ENCODE data around the gene HMCN2.

Gene HMCN2

GRCh38 chr9:130427326-130427725, 161.8 kb downstream of the HMCN2 start:
- TF ChIP-seq CTCF (IDR thresholded peaks at IDR 0.05; ENCODE audit: low read depth, low read length) = no peak
- H3K4me3 ChIP-seq (ENCODE audit: low read depth, low read length) = no peak overlapping the region
- in situ Hi-C loops (cut with HindIII; ENCODE audit: low sequenced_read_pairs) = no loop called here
- DNase-seq (ENCODE audit: low read depth, low spot score) = no peak

GRCh38 chr9:130428086-130428665, 162.6 kb downstream of the HMCN2 start:
- in situ Hi-C loops (cut with HindIII; ENCODE audit: low sequenced_read_pairs) = no loop called here
- TF ChIP-seq CTCF (IDR thresholded peaks at IDR 0.05; ENCODE audit: low read depth, low read length) = no peak
- no peak for DNase-seq (ENCODE audit: low read depth, low spot score)

GRCh38 chr9:130429381-130429780, 163.8 kb downstream of the HMCN2 start:
- no peak for TF ChIP-seq CTCF (IDR thresholded peaks at IDR 0.05; ENCODE audit: low read depth, low read length)
- no peak overlapping the region for H3K4me3 ChIP-seq (ENCODE audit: low read depth, low read length)
- in situ Hi-C loops (cut with HindIII; ENCODE audit: low sequenced_read_pairs) = no loop called here
- no peak for DNase-seq (ENCODE audit: low read depth, low spot score)

More at GRCh38 chr9:130428086-130428665, 162.6 kb downstream of the HMCN2 start:
- no peak overlapping the region for H3K4me3 ChIP-seq (ENCODE audit: low read depth, low read length)

- in situ Hi-C loops (cut with HindIII; ENCODE audit: low sequenced_read_pairs) = no loop called here
- no peak for DNase-seq (ENCODE audit: low read depth, low spot score)
- TF ChIP-seq CTCF (IDR thresholded peaks at IDR 0.05; ENCODE audit: low read depth, low read length) = no peak
- no peak overlapping the region for H3K4me3 ChIP-seq (ENCODE audit: low read depth, low read length)
Measured at GRCh38 chr9:130429831-130430230, 164.3 kb downstream of the HMCN2 start.

- DNase-seq (ENCODE audit: low read depth, low spot score) = no peak
- in situ Hi-C loops (cut with HindIII; ENCODE audit: low sequenced_read_pairs) = no loop called here
- TF ChIP-seq CTCF (IDR thresholded peaks at IDR 0.05; ENCODE audit: low read depth, low read length) = no peak
- H3K4me3 ChIP-seq (ENCODE audit: low read depth, low read length) = no peak overlapping the region
Measured at GRCh38 chr9:130430232-130430631, 164.7 kb downstream of the HMCN2 start.

- in situ Hi-C loops (cut with HindIII; ENCODE audit: low sequenced_read_pairs) = no loop called here
Measured at GRCh38 chr9:130430734-130431535, 165.4 kb downstream of the HMCN2 start.

More at GRCh38 chr9:130430734-130431535, 165.4 kb downstream of the HMCN2 start:
- no peak overlapping the region for H3K4me3 ChIP-seq (ENCODE audit: low read depth, low read length)
- no peak for TF ChIP-seq CTCF (IDR thresholded peaks at IDR 0.05; ENCODE audit: low read depth, low read length)
- DNase-seq (ENCODE audit: low read depth, low spot score) = no peak
